Measurements from ENCODE around the gene CTCF. TPM values are rescaled to one million over a fixed set of nuclear protein-coding genes. Genes with fewer than 3 reads are reported as not detected.

The CTCF gene
- total and polyA plus RNA-seq, 9 donors: 27.4 to 52.3 (median 41.9) TPM

GRCh38 chr16:67677712-67678111 lies 115.4 kb downstream of the CTCF start:
- WGBS (ENCODE audit: insufficient coverage): 100% methylated on average over 1 of the region's 1 CpG
- H3K4me3 ChIP-seq (ENCODE audit: low read length): no peak overlapping the region
- peaks cover 10% of the 10 kb centered on the region for H3K36me3 ChIP-seq (ENCODE audit: control insufficient read depth, insufficient read depth, low read length)
- H3K9me3 ChIP-seq (replicated peaks; ENCODE audit: control insufficient read depth, low read depth, low read length): no peaks in the 10 kb centered on the region
- no peak for DNase-seq
- H3K27ac ChIP-seq (ENCODE audit: low read length): no peak overlapping the region
- no peaks in the 10 kb centered on the region for H3K27me3 ChIP-seq (ENCODE audit: control insufficient read depth, insufficient read depth, low read length)
- H3K4me1 ChIP-seq (ENCODE audit: control insufficient read depth, insufficient read depth, low read length): peaks cover 18% of the 10 kb centered on the region

DNA sequence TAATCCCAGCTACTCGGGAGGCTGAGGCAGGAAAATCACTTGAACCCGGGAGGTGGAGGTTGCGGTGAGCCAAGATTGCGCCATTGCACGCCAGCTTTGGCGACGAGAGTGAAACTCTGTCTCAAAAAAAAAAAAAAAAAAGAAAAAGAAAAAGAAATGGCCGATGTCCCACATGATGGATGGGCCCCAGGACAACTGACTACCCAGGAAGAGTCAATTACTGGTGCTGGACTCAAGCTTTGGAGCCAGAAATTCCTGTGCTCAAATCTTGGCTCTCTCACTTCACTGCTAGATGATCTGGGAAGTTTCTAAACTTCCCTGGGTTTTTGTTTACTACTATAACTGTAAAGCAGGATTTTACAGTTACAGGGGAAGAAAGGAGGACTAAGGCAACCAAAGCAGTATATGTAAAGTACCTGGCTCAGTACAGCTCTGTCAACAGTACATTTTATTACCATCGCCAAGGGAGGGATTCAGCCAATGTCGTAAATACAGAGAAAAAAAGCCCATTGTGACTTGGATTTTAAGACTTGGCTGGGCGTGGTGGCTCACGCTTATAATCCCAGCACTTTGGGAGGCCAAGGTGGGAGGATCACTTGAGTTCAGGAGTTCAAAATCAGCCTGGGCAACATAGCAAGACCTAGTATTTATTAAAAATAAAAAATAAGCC lies 116.2 kb downstream of the CTCF start:
- Histone ChIP-seq H3K9me3 (replicated peaks; ENCODE audit: control insufficient read depth, low read depth, low read length) (no peaks in the 10 kb centered on the region), H3K4me3 (ENCODE audit: low read length) (no peak overlapping the region), H3K27me3 (ENCODE audit: control insufficient read depth, insufficient read depth, low read length) (no peaks in the 10 kb centered on the region), H3K4me1 (ENCODE audit: control insufficient read depth, insufficient read depth, low read length) (peaks cover 10% of the 10 kb centered on the region), H3K27ac (ENCODE audit: low read length) (no peak overlapping the region), H3K36me3 (ENCODE audit: control insufficient read depth, insufficient read depth, low read length) (peaks cover 18% of the 10 kb centered on the region)
- 80% methylated on average over 10 of the region's 12 CpGs for WGBS (ENCODE audit: insufficient coverage)
- peak; percentile 62 for DNase-seq

DNA sequence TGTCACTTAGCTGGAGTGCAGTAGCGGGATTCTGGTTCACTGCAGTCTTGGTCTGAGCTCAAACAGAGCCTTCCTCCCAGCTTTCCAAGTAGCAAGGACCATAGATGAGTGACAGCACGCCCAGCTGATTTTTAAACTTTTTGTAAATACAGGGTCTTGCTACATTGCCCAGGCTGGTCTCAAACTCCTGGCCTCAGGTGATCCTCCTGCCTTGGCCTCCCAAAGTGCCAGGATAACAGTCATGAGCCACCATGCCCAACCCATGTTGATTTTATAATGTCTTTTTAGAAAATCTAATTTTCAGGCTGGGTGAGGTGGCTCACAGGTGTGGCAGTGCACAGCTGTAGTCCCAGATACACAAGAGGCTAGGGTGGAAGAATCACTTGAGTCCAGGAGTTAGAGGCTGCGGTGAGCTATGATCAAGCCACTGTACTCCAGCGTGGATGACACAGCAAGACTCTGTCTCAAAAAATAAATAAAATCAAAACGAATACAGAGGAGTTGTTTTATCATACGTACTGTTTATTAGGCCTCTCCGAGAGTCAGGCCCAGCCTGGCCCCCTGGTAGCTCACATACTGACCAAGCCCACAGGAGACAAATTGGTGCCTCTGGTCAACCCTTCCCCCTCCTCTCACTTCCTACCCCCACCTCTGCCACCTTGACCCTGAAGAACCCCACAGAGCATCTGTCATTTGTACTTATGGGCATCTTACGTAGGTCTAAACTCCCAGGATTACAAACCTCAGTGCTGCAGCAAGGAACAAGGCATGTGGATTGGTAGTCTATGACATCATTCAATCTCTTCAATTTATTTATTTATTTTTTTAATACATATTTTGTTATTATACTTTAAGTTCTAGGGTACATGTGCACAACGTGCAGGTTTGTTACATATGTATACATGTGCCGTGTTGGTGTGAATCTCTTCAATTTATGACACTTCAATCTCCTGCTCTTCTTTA lies 117.9 kb downstream of the CTCF start:
- Histone ChIP-seq H3K4me3 (ENCODE audit: low read length) (no peak overlapping the region), H3K27ac (ENCODE audit: low read length) (no peak overlapping the region), H3K9me3 (replicated peaks; ENCODE audit: control insufficient read depth, low read depth, low read length) (no peaks in the 10 kb centered on the region), H3K36me3 (ENCODE audit: control insufficient read depth, insufficient read depth, low read length) (peaks cover 24% of the 10 kb centered on the region), H3K4me1 (ENCODE audit: control insufficient read depth, insufficient read depth, low read length) (no peaks in the 10 kb centered on the region), H3K27me3 (ENCODE audit: control insufficient read depth, insufficient read depth, low read length) (no peaks in the 10 kb centered on the region)
- DNase-seq: no peak
- WGBS (ENCODE audit: insufficient coverage): 97% methylated on average over 5 of the region's 10 CpGs

- Histone ChIP-seq H3K36me3 (ENCODE audit: control insufficient read depth, insufficient read depth, low read length) (peaks cover 22% of the 10 kb centered on the region), H3K4me3 (ENCODE audit: low read length) (no peak overlapping the region), H3K4me1 (ENCODE audit: control insufficient read depth, insufficient read depth, low read length) (no peaks in the 10 kb centered on the region), H3K27me3 (ENCODE audit: control insufficient read depth, insufficient read depth, low read length) (no peaks in the 10 kb centered on the region), H3K27ac (ENCODE audit: low read length) (no peak overlapping the region), H3K9me3 (replicated peaks; ENCODE audit: control insufficient read depth, low read depth, low read length) (no peaks in the 10 kb centered on the region)
- DNase-seq: no peak
- WGBS (ENCODE audit: insufficient coverage): no CpG with 5 or more reads among the region's 4 CpGs
These were observed 121.4 kb downstream of the CTCF start for GRCh38 chr16:67683767-67684166.

GRCh38 chr16:67685388-67686112 lies 123.2 kb downstream of the CTCF start:
- H3K4me1 ChIP-seq (ENCODE audit: control insufficient read depth, insufficient read depth, low read length): no peaks in the 10 kb centered on the region
- no peak overlapping the region for H3K4me3 ChIP-seq (ENCODE audit: low read length)
- peak overlapping the region; percentile 15 for H3K27ac ChIP-seq (ENCODE audit: low read length)
- WGBS (ENCODE audit: insufficient coverage): 88% methylated on average over 9 of the region's 17 CpGs
- no peak for DNase-seq
- no peaks in the 10 kb centered on the region for H3K9me3 ChIP-seq (replicated peaks; ENCODE audit: control insufficient read depth, low read depth, low read length)
- H3K36me3 ChIP-seq (ENCODE audit: control insufficient read depth, insufficient read depth, low read length): peaks cover 22% of the 10 kb centered on the region
- no peaks in the 10 kb centered on the region for H3K27me3 ChIP-seq (ENCODE audit: control insufficient read depth, insufficient read depth, low read length)

Other genes starting within 250 kb of the CTCF start
- 0.04 TPM for gene KCTD19, start 235.8 kb upstream of the CTCF start, total RNA-seq
- under 1 TPM; 0.09 to 0.44 (median 0.24) TPM for gene KCTD19, start 235.8 kb upstream of the CTCF start, polyA plus RNA-seq (ENCODE audit: insufficient read depth in 1 of 8, insufficient read length in 8 of 8, low replicate concordance in 1 of 8)
- gene LRRC36, start 235.7 kb upstream of the CTCF start, total RNA-seq: 0.22 TPM
- 1 to 10 TPM in 1 of 8 donors, under 1 TPM in 6, not detected in 1; 0.21 to 2.4 (median 0.42) TPM for gene LRRC36, start 235.7 kb upstream of the CTCF start, polyA plus RNA-seq (ENCODE audit: insufficient read depth in 1 of 8, insufficient read length in 8 of 8, low replicate concordance in 1 of 8)
- 230 TPM for gene TPPP3, start 169.0 kb upstream of the CTCF start, total RNA-seq
- 100 to 1,000 TPM; 387 to 805 (median 592) TPM for gene TPPP3, start 169.0 kb upstream of the CTCF start, polyA plus RNA-seq (ENCODE audit: insufficient read depth in 1 of 8, insufficient read length in 8 of 8, low replicate concordance in 1 of 8)
- 20.4 TPM for gene ZDHHC1, start 146.0 kb upstream of the CTCF start, total RNA-seq
- 10 to 100 TPM; 19.7 to 42.4 (median 26.0) TPM for gene ZDHHC1, start 146.0 kb upstream of the CTCF start, polyA plus RNA-seq (ENCODE audit: insufficient read depth in 1 of 8, insufficient read length in 8 of 8, low replicate concordance in 1 of 8)
- gene HSD11B2, start 131.4 kb upstream of the CTCF start, total RNA-seq: 5.3 TPM
- 10 to 100 TPM in 1 of 8 donors, 1 to 10 TPM in 7; 3.7 to 14.5 (median 7.9) TPM for gene HSD11B2, start 131.4 kb upstream of the CTCF start, polyA plus RNA-seq (ENCODE audit: insufficient read depth in 1 of 8, insufficient read length in 8 of 8, low replicate concordance in 1 of 8)
- gene ATP6V0D1, start 81.4 kb upstream of the CTCF start, total RNA-seq: 43.5 TPM
- 10 to 100 TPM; 58.0 to 69.0 (median 67.0) TPM for gene ATP6V0D1, start 81.4 kb upstream of the CTCF start, polyA plus RNA-seq (ENCODE audit: insufficient read depth in 1 of 8, insufficient read length in 8 of 8, low replicate concordance in 1 of 8)
- gene AGRP, start 79.0 kb upstream of the CTCF start, total RNA-seq: not detected
- not detected for gene AGRP, start 79.0 kb upstream of the CTCF start, polyA plus RNA-seq (ENCODE audit: insufficient read depth in 1 of 8, insufficient read length in 8 of 8, low replicate concordance in 1 of 8)
- gene RIPOR1, start 33.7 kb upstream of the CTCF start, total RNA-seq: 20.2 TPM
- gene RIPOR1, start 33.7 kb upstream of the CTCF start, polyA plus RNA-seq (ENCODE audit: insufficient read depth in 1 of 8, insufficient read length in 8 of 8, low replicate concordance in 1 of 8): 10 to 100 TPM; 34.8 to 59.5 (median 50.5) TPM
- gene CARMIL2, start 82.6 kb downstream of the CTCF start, total RNA-seq: 0.18 TPM
- gene CARMIL2, start 82.6 kb downstream of the CTCF start, polyA plus RNA-seq (ENCODE audit: insufficient read depth in 1 of 8, insufficient read length in 8 of 8, low replicate concordance in 1 of 8): 1 to 10 TPM in 2 of 8 donors, under 1 TPM in 6; 0.17 to 1.2 (median 0.53) TPM
- gene ACD, start 97.7 kb downstream of the CTCF start, total RNA-seq: 14.0 TPM
- gene ACD, start 97.7 kb downstream of the CTCF start, polyA plus RNA-seq (ENCODE audit: insufficient read depth in 1 of 8, insufficient read length in 8 of 8, low replicate concordance in 1 of 8): 10 to 100 TPM; 13.7 to 19.3 (median 16.5) TPM
- gene PARD6A, start 98.4 kb downstream of the CTCF start, total RNA-seq: 1.3 TPM
- 1 to 10 TPM in 5 of 8 donors, under 1 TPM in 3; 0.59 to 1.8 (median 1.3) TPM for gene PARD6A, start 98.4 kb downstream of the CTCF start, polyA plus RNA-seq (ENCODE audit: insufficient read depth in 1 of 8, insufficient read length in 8 of 8, low replicate concordance in 1 of 8)
- gene ENKD1, start 104.2 kb downstream of the CTCF start, total RNA-seq: 10.2 TPM
- gene ENKD1, start 104.2 kb downstream of the CTCF start, polyA plus RNA-seq (ENCODE audit: insufficient read depth in 1 of 8, insufficient read length in 8 of 8, low replicate concordance in 1 of 8): 10 to 100 TPM in 1 of 8 donors, 1 to 10 TPM in 7; 8.1 to 13.4 (median 9.0) TPM
- 2.6 TPM for gene C16orf86, start 104.3 kb downstream of the CTCF start, total RNA-seq
- 1 to 10 TPM; 2.1 to 4.3 (median 2.7) TPM for gene C16orf86, start 104.3 kb downstream of the CTCF start, polyA plus RNA-seq (ENCODE audit: insufficient read depth in 1 of 8, insufficient read length in 8 of 8, low replicate concordance in 1 of 8)
- 11.4 TPM for gene GFOD2, start 156.8 kb downstream of the CTCF start, total RNA-seq
- gene GFOD2, start 156.8 kb downstream of the CTCF start, polyA plus RNA-seq (ENCODE audit: insufficient read depth in 1 of 8, insufficient read length in 8 of 8, low replicate concordance in 1 of 8): 10 to 100 TPM; 13.1 to 18.3 (median 14.1) TPM
- gene RANBP10, start 244.0 kb downstream of the CTCF start, total RNA-seq: 7.1 TPM
- gene RANBP10, start 244.0 kb downstream of the CTCF start, polyA plus RNA-seq (ENCODE audit: insufficient read depth in 1 of 8, insufficient read length in 8 of 8, low replicate concordance in 1 of 8): 10 to 100 TPM; 13.6 to 24.1 (median 20.4) TPM
- gene TSNAXIP1, start 244.4 kb downstream of the CTCF start, total RNA-seq: 0.89 TPM
- 1 to 10 TPM in 7 of 8 donors, under 1 TPM in 1; 0.80 to 1.9 (median 1.5) TPM for gene TSNAXIP1, start 244.4 kb downstream of the CTCF start, polyA plus RNA-seq (ENCODE audit: insufficient read depth in 1 of 8, insufficient read length in 8 of 8, low replicate concordance in 1 of 8)